GM19099 (cell line): ENCODE data around the gene DAPK2.

ENCODE experiments used
- POLR2A ChIP-seq: IDR thresholded peaks from 3 replicates; pipeline ENCODE4 v1.6.1; 2011; ENCODE audit warnings: low read depth; ENCODE audit not compliant: insufficient read length; ENCODE audit errors: extremely low read depth

The DAPK2 gene

GRCh38 chr15:63996794-63997357 lies 49.4 kb downstream of the DAPK2 start:
- TF ChIP-seq POLR2A: no peak

GRCh38 chr15:63995789-63996188 lies 50.5 kb downstream of the DAPK2 start:
- no peak for TF ChIP-seq POLR2A

- no peak for TF ChIP-seq POLR2A
Measured at GRCh38 chr15:63994073-63994600, 52.1 kb downstream of the DAPK2 start.

- no peak for TF ChIP-seq POLR2A
Measured at GRCh38 chr15:63992300-63992699, 54.0 kb downstream of the DAPK2 start.

GRCh38 chr15:63991706-63992105 lies 54.6 kb downstream of the DAPK2 start:
- no peak for TF ChIP-seq POLR2A

GRCh38 chr15:63990454-63990853 lies 55.8 kb downstream of the DAPK2 start:
- TF ChIP-seq POLR2A: no peak

GRCh38 chr15:63987796-63988378 lies 58.4 kb downstream of the DAPK2 start:
- TF ChIP-seq POLR2A: no peak

- no peak for TF ChIP-seq POLR2A
Measured at GRCh38 chr15:63986751-63987341, 59.4 kb downstream of the DAPK2 start.

- TF ChIP-seq POLR2A: no peak
Measured at GRCh38 chr15:63986185-63986680, 60.1 kb downstream of the DAPK2 start.

GRCh38 chr15:63985221-63986184 lies 60.8 kb downstream of the DAPK2 start:
- TF ChIP-seq POLR2A: no peak

- no peak for TF ChIP-seq POLR2A
Measured at GRCh38 chr15:63984331-63984730, 62.0 kb downstream of the DAPK2 start.

- TF ChIP-seq POLR2A: no peak
Measured at GRCh38 chr15:63983061-63983711, 63.1 kb downstream of the DAPK2 start.

GRCh38 chr15:63982381-63982854 lies 63.9 kb downstream of the DAPK2 start:
- TF ChIP-seq POLR2A: no peak

GRCh38 chr15:63981596-63982320 lies 64.5 kb downstream of the DAPK2 start:
- TF ChIP-seq POLR2A: no peak

GRCh38 chr15:63979262-63979793 lies 67.0 kb downstream of the DAPK2 start:
- no peak for TF ChIP-seq POLR2A
